DOHH2 (cell line): ENCODE data around the gene MAGI1.

ENCODE experiments used
- H3F3A ChIP-seq: fragments of 200-600 bp; sonication (generic), shearing (Covaris generic); 2 replicates; pipeline ENCODE4 v1.6.0; 2016; ENCODE audit warnings: antibody characterized with exemption, mild to moderate bottlenecking; ENCODE audit not compliant: control insufficient read depth, insufficient read depth
- H3K27ac ChIP-seq: fragments of 200-600 bp; sonication (generic); 2 replicates; pipeline ENCODE4 v1.5.1; 2014; ENCODE audit warnings: low read depth, mild to moderate bottlenecking, low read length, moderate library complexity
- H3K27me3 ChIP-seq: fragments of 200-600 bp; sonication (generic); 2 replicates; pipeline ENCODE4 v1.6.1; 2014; ENCODE audit warnings: mild to moderate bottlenecking, low read length, mixed read lengths; ENCODE audit not compliant: control insufficient read depth
- H3K36me3 ChIP-seq: fragments of 200-600 bp; sonication (generic); 2 replicates; pipeline ENCODE4 v1.6.1; 2014; ENCODE audit warnings: mild to moderate bottlenecking, low read length, moderate library complexity, mixed read lengths; ENCODE audit not compliant: control insufficient read depth
- H3K4me1 ChIP-seq: fragments of 200-600 bp; sonication (generic); 2 replicates; pipeline ENCODE4 v1.6.1; 2014; ENCODE audit warnings: mild to moderate bottlenecking, low read length, mixed read lengths; ENCODE audit not compliant: control insufficient read depth
- H3K4me2 ChIP-seq: fragments of 200-600 bp; sonication (generic); 2 replicates; pipeline ENCODE4 v1.6.0; 2014; ENCODE audit warnings: mild to moderate bottlenecking, low read length, moderate library complexity
- H3K4me3 ChIP-seq: fragments of 200-600 bp; sonication (generic); 2 replicates; pipeline ENCODE4 v1.5.1; 2014; ENCODE audit warnings: mild to moderate bottlenecking, low read length, mixed read lengths
- H3K79me2 ChIP-seq: fragments of 200-600 bp; sonication (generic); 2 replicates; pipeline ENCODE4 v1.6.1; 2014; ENCODE audit warnings: mild to moderate bottlenecking, low read length, mixed read lengths; ENCODE audit not compliant: control insufficient read depth
- H3K9me2 ChIP-seq: fragments of 200-600 bp; sonication (generic); replicated peaks from 2 replicates; pipeline ENCODE4 v1.6.1; 2014; ENCODE audit warnings: mild to moderate bottlenecking, low read length, mixed read lengths; ENCODE audit not compliant: control insufficient read depth
- H3K9me3 ChIP-seq: fragments of 200-600 bp; sonication (generic); 2 replicates; pipeline ENCODE4 v1.6.1; 2014; ENCODE audit warnings: antibody characterized with exemption, low read length, mixed read lengths; ENCODE audit not compliant: control insufficient read depth, insufficient read depth
- H4K20me1 ChIP-seq: fragments of 200-600 bp; sonication (generic); 2 replicates; pipeline ENCODE4 v1.6.0; 2014; ENCODE audit warnings: low read depth, mild to moderate bottlenecking, antibody characterized with exemption, low read length, moderate library complexity; ENCODE audit not compliant: control insufficient read depth, insufficient read depth
- CTCF ChIP-seq: fragments of 200-600 bp; sonication (generic); IDR thresholded peaks from one replicate; pipeline ENCODE4 v1.5.1; 2014; ENCODE audit warnings: antibody characterized with exemption, mild to moderate bottlenecking, low read depth, low read length; ENCODE audit not compliant: poor library complexity, severe bottlenecking
- EZH2phosphoT487 ChIP-seq: fragments of 200-600 bp; sonication (generic); IDR thresholded peaks from 2 replicates; pipeline ENCODE4 v1.6.1; 2017; ENCODE audit warnings: borderline replicate concordance, mild to moderate bottlenecking, antibody characterized with exemption, low read length, moderate library complexity, mixed read lengths

The MAGI1 gene

DNA sequence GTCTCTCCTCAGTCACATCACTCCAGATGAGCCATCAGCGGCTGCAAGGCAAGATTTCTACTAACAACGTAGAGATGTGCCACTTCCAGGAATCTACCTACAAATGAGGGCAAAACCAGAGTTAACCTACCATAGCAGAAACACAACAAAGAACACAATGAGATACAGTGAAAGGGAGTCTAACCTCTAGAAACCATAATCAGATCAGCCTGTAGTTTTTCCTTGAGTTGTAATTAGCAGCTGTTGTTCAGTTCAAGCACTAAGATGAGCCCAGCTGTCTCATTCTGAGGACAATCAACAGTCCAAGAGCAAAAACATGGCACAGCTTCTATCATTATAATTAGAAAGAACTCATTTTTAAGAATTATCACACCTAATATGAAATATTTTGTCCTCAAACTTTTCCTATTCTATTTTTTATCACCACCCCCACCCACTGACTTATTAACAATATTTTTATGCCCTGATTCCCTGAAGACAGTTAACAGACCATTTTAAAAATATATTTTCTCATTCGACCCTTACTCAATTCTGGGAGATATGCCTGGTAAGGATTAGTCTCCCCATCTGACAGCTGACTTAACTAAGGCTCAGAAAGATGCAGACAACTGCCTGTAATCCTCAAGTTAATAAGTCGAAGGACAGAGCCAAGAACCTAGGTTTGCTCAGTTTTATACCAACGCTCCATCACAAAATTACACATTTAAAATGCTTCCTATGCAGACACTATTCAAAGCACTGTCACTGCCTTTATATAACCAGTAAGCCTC is 50.1 kb downstream of the MAGI1 start:
- TF ChIP-seq CTCF (no peak), EZH2phosphoT487 (no peak)
- Histone ChIP-seq H3K9me3 (no peaks in the 10 kb centered on the region), H3K4me3 (no peak overlapping the region), H3K79me2 (no peaks in the 10 kb centered on the region), H3K9me2 (no peaks in the 10 kb centered on the region), H3F3A (no peaks in the 10 kb centered on the region), H3K36me3 (no peaks in the 10 kb centered on the region), H3K4me2 (no peak overlapping the region), H3K27ac (no peak overlapping the region), H3K4me1 (no peaks in the 10 kb centered on the region), H4K20me1 (no peaks in the 10 kb centered on the region), H3K27me3 (no peaks in the 10 kb centered on the region)

- no peaks in the 10 kb centered on the region for H4K20me1 ChIP-seq
- H3K27me3 ChIP-seq: no peaks in the 10 kb centered on the region
- TF ChIP-seq EZH2phosphoT487 (no peak), CTCF (no peak)
- H3F3A ChIP-seq: no peaks in the 10 kb centered on the region
- H3K4me1 ChIP-seq: no peaks in the 10 kb centered on the region
- H3K27ac ChIP-seq: no peak overlapping the region
- H3K4me2 ChIP-seq: no peak overlapping the region
- H3K79me2 ChIP-seq: no peaks in the 10 kb centered on the region
- no peaks in the 10 kb centered on the region for H3K9me3 ChIP-seq
- no peaks in the 10 kb centered on the region for H3K9me2 ChIP-seq
- no peak overlapping the region for H3K4me3 ChIP-seq
- no peaks in the 10 kb centered on the region for H3K36me3 ChIP-seq
Measured at GRCh38 chr3:65986285-65986684, 52.4 kb downstream of the MAGI1 start.

DNA sequence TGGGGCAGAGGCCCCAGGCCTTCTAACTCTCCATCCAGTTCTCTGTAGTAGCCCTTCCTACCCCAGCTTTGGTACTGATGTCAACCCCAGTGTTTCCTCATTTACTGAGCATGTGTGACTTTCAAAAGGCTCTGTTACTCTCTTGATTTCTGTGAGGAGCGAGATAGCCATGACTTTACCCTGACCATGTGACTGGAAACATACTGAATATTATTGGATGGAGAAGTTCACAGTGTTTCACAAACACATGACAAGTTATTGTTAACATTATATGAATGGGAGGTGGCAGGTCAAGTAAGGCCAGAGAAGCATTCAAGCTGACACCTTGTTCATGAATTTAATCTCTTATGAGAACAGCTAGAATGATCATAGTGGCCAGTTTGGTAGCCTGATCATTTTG is 53.7 kb downstream of the MAGI1 start:
- H3K27me3 ChIP-seq: no peaks in the 10 kb centered on the region
- H3K9me3 ChIP-seq: no peaks in the 10 kb centered on the region
- no peaks in the 10 kb centered on the region for H3K9me2 ChIP-seq
- no peaks in the 10 kb centered on the region for H3K36me3 ChIP-seq
- no peak overlapping the region for H3K4me3 ChIP-seq
- no peak overlapping the region for H3K4me2 ChIP-seq
- H3F3A ChIP-seq: no peaks in the 10 kb centered on the region
- TF ChIP-seq CTCF: no peak
- no peak for TF ChIP-seq EZH2phosphoT487
- no peaks in the 10 kb centered on the region for H3K4me1 ChIP-seq
- no peaks in the 10 kb centered on the region for H4K20me1 ChIP-seq
- no peak overlapping the region for H3K27ac ChIP-seq
- no peaks in the 10 kb centered on the region for H3K79me2 ChIP-seq
